ENCODE results near the gene MPDZ.

The MPDZ gene

GRCh38 chr9:13209498-13209897 is 70.0 kb downstream of the MPDZ start:
- DNase-seq (ENCODE audit: low read depth in 1 of 2, low spot score in 1 of 2): no peak
- in situ Hi-C loops (cut with HindIII; ENCODE audit: low pct_unique_long_range_greater_than_20kb, low sequenced_read_pairs): no loop called here
- no peak for TF ChIP-seq JUND (IDR thresholded peaks at IDR 0.05; ENCODE audit: low read depth)

DNA sequence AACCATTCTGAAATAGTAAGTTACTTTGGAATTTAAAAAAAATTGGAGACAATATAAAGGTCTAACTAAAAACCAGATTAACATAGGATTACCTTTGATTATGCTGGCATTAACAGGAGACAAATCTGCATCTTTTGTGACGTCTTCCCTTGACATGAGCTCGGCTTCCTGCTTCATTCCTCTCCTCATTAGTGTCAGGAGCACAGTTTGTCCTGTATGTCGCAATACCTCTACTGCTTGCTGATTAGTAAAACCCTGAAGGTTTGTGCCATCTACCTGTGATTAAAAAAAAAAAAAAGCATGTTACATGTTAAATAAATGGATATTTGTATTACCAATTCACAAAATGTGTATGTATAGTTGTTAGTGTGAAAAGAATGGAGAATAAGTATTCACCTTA is 73.7 kb downstream of the MPDZ start:
- no peak for TF ChIP-seq JUND (IDR thresholded peaks at IDR 0.05; ENCODE audit: low read depth)
- in situ Hi-C loops (cut with HindIII; ENCODE audit: low pct_unique_long_range_greater_than_20kb, low sequenced_read_pairs): no loop called here
- no peak for DNase-seq (ENCODE audit: low read depth in 1 of 2, low spot score in 1 of 2)

GRCh38 chr9:13190040-13190439 is 89.5 kb downstream of the MPDZ start:
- no peak for TF ChIP-seq JUND (IDR thresholded peaks at IDR 0.05; ENCODE audit: low read depth)
- no peak for DNase-seq (ENCODE audit: low read depth in 1 of 2, low spot score in 1 of 2)
- in situ Hi-C loops (cut with HindIII; ENCODE audit: low pct_unique_long_range_greater_than_20kb, low sequenced_read_pairs): no loop called here

- in situ Hi-C loops (cut with HindIII; ENCODE audit: low pct_unique_long_range_greater_than_20kb, low sequenced_read_pairs): no loop called here
- no peak for DNase-seq (ENCODE audit: low read depth in 1 of 2, low spot score in 1 of 2)
- no peak for TF ChIP-seq JUND (IDR thresholded peaks at IDR 0.05; ENCODE audit: low read depth)
These were observed 90.1 kb downstream of the MPDZ start for GRCh38 chr9:13189362-13189761.

GRCh38 chr9:13186774-13187173 is 92.7 kb downstream of the MPDZ start:
- DNase-seq (ENCODE audit: low read depth in 1 of 2, low spot score in 1 of 2): no peak
- no peak for TF ChIP-seq JUND (IDR thresholded peaks at IDR 0.05; ENCODE audit: low read depth)
- in situ Hi-C loops (cut with HindIII; ENCODE audit: low pct_unique_long_range_greater_than_20kb, low sequenced_read_pairs): no loop called here

DNA sequence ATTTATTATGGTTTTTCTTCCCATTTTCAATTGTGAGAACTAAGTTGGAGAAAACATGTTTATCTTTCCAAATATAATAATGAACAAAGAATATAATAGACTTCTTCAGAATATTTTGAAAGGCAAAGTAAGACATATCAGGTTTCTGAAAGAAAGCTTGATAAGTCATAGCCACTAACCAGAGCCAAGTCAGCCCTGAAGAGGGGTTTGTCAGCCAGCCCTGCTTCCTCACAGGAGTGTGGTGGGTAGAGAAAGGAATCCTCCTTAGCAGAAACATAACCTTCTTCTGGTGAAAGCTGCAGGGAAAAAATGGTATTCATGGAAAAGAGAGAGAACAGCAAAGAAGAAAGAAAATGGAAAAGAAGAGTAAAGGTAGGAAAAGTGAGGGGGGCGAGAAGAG is 93.4 kb downstream of the MPDZ start:
- in situ Hi-C loops (cut with HindIII; ENCODE audit: low pct_unique_long_range_greater_than_20kb, low sequenced_read_pairs): no loop called here

GRCh38 chr9:13181652-13182051 is 97.8 kb downstream of the MPDZ start:
- in situ Hi-C loops (cut with HindIII; ENCODE audit: low pct_unique_long_range_greater_than_20kb, low sequenced_read_pairs): no loop called here
- DNase-seq (ENCODE audit: low read depth in 1 of 2, low spot score in 1 of 2): peak; percentile 14 to 96
- TF ChIP-seq JUND (IDR thresholded peaks at IDR 0.05; ENCODE audit: low read depth): peak; percentile 91

More for the DNA sequence above, 93.4 kb downstream of the MPDZ start:
- no peak for TF ChIP-seq JUND (IDR thresholded peaks at IDR 0.05; ENCODE audit: low read depth)
- no peak for DNase-seq (ENCODE audit: low read depth in 1 of 2, low spot score in 1 of 2)

GRCh38 chr9:13179257-13179656 is 100.2 kb downstream of the MPDZ start:
- no peak for TF ChIP-seq JUND (IDR thresholded peaks at IDR 0.05; ENCODE audit: low read depth)
- in situ Hi-C loops (cut with HindIII; ENCODE audit: low pct_unique_long_range_greater_than_20kb, low sequenced_read_pairs): no loop called here
- DNase-seq (ENCODE audit: low read depth in 1 of 2, low spot score in 1 of 2): no peak

DNA sequence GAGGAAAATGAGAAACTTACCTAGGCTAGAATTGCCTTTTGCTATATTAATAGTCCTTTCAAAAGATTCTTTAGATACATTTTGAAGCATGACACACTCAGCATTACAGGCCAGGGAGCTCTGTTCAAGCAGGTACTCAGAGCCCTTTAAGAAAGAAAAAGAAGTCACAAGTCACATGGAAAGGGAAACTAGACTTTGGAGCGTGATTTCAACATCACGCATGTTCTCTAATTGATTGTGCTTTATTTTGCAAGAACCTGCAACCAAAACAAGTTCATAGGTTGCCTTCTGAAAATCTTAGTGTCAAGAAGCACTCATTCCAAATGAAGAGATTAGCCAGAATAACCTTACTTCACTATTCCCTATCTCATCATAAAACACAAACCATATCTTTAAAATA is 103.8 kb downstream of the MPDZ start:
- no peak for TF ChIP-seq JUND (IDR thresholded peaks at IDR 0.05; ENCODE audit: low read depth)
- in situ Hi-C loops (cut with HindIII; ENCODE audit: low pct_unique_long_range_greater_than_20kb, low sequenced_read_pairs): no loop called here
- DNase-seq (ENCODE audit: low read depth in 1 of 2, low spot score in 1 of 2): no peak

DNA sequence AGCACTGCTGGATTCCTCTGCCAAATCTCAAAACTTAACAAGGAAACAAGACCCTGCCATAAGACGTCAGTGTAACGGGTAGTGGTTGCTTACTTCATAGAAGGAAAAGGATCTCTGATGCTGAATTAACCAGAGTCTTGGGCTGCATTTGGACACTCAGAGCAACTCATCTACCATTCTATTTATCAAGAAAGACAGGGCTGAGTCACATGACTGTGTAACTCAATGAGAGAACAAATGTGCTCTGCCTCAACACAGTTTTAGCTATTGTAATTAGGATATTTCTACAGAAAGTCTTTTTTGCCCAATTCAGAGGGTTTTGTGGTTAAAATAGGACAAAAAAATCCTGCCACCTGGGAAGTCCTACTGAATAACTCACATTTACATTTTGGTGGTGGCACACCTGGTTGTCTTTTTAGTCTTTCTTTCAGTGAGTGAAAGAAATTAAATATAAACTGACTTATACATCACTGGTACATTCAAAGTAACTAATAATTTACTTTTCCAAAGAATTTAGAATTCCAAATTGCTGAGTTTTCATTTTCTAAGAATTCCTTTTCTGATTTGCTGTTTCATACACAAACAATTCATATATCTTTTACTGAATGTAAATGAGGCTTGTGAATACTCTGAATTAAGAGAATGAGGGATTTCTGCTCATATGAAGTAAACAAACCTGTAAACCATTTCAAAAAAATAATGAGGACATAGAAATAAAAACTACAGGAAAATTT is 104.4 kb downstream of the MPDZ start:
- in situ Hi-C loops (cut with HindIII; ENCODE audit: low pct_unique_long_range_greater_than_20kb, low sequenced_read_pairs): no loop called here
- no peak for TF ChIP-seq JUND (IDR thresholded peaks at IDR 0.05; ENCODE audit: low read depth)
- no peak for DNase-seq (ENCODE audit: low read depth in 1 of 2, low spot score in 1 of 2)

GRCh38 chr9:13173553-13173952 is 105.9 kb downstream of the MPDZ start:
- no peak for TF ChIP-seq JUND (IDR thresholded peaks at IDR 0.05; ENCODE audit: low read depth)
- in situ Hi-C loops (cut with HindIII; ENCODE audit: low pct_unique_long_range_greater_than_20kb, low sequenced_read_pairs): no loop called here
- DNase-seq (ENCODE audit: low read depth in 1 of 2, low spot score in 1 of 2): no peak

- no peak for TF ChIP-seq JUND (IDR thresholded peaks at IDR 0.05; ENCODE audit: low read depth)
- in situ Hi-C loops (cut with HindIII; ENCODE audit: low pct_unique_long_range_greater_than_20kb, low sequenced_read_pairs): no loop called here
- DNase-seq (ENCODE audit: low read depth in 1 of 2, low spot score in 1 of 2): no peak
These were observed 108.2 kb downstream of the MPDZ start for GRCh38 chr9:13171261-13171660.

- in situ Hi-C loops (cut with HindIII; ENCODE audit: low pct_unique_long_range_greater_than_20kb, low sequenced_read_pairs): no loop called here
- TF ChIP-seq JUND (IDR thresholded peaks at IDR 0.05; ENCODE audit: low read depth): no peak
These were observed 112.5 kb downstream of the MPDZ start for GRCh38 chr9:13166996-13167395.

GRCh38 chr9:13165956-13166355 is 113.5 kb downstream of the MPDZ start:
- TF ChIP-seq JUND (IDR thresholded peaks at IDR 0.05; ENCODE audit: low read depth): no peak
- in situ Hi-C loops (cut with HindIII; ENCODE audit: low pct_unique_long_range_greater_than_20kb, low sequenced_read_pairs): no loop called here
- no peak for DNase-seq (ENCODE audit: low read depth in 1 of 2, low spot score in 1 of 2)

More at GRCh38 chr9:13166996-13167395, 112.5 kb downstream of the MPDZ start:
- DNase-seq (ENCODE audit: low read depth in 1 of 2, low spot score in 1 of 2): no peak
